ENCODE measurements around the gene PRR22.

DNA sequence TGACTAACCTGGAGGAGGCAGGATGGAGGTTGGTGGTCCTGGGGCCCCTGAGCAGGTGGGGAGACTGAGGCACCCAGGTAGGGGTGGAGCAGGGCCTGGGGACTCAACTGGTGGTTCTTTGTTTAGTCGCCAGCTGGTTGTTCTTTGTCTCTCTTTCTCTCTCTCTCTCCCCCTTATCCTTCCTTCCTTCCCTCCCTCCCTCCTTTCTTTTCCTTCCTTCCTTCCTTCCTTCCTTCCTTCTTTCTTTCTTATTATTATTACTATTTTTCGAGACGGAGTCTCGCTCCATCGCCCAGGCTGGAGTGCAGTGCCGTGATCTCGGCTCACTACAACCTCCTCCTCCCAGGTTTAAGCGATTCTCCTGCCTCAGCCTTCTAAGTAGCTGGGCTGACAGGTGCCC, 13.7 kb upstream of the PRR22 start:
- TF ChIP-seq EGR1 (IDR thresholded peaks at IDR 0.05) (no peak), EP300 (IDR thresholded peaks at IDR 0.05; ENCODE audit: borderline replicate concordance) (no peak)

Data from Ishikawa (cell line).